Thymus (tissue), 11 donors: ENCODE data around the gene GINS2. TPM values are rescaled to one million over a fixed set of nuclear protein-coding genes. Genes with fewer than 3 reads are reported as not detected.

Experiments used
- DNase-seq, 9 donors: peaks; one replicate each; pipeline ENCODE4 v3.0.0-alpha.2; 2013; ENCODE audit warnings: low spot score in 9 of 9, low read depth in 6 of 9, missing footprints in 1 of 9
- H3K27ac ChIP-seq, 2 donors: one replicate each; pipeline ENCODE4 v1.5.1; 2013; ENCODE audit warnings: control low read depth in 1 of 2, low read depth in 1 of 2, low read length in 1 of 2, mild to moderate bottlenecking in 1 of 2, moderate library complexity in 1 of 2
- H3K27me3 ChIP-seq, 2 donors: one replicate each; pipeline ENCODE4 v1.5.1; 2013; ENCODE audit warnings: low read length in 1 of 2; ENCODE audit not compliant: control insufficient read depth in 2 of 2, insufficient read depth in 1 of 2
- H3K36me3 ChIP-seq, 2 donors: one replicate each; pipeline ENCODE4 v1.5.1; 2013; ENCODE audit warnings: low read length in 1 of 2, mild to moderate bottlenecking in 1 of 2, moderate library complexity in 1 of 2; ENCODE audit not compliant: control insufficient read depth in 2 of 2, insufficient read depth in 2 of 2
- H3K4me1 ChIP-seq, 2 donors: one replicate each; pipeline ENCODE4 v1.5.1; 2013; ENCODE audit warnings: low read length in 2 of 2; ENCODE audit not compliant: control insufficient read depth in 2 of 2, insufficient read depth in 2 of 2
- H3K4me3 ChIP-seq, 2 donors: one replicate each; pipeline ENCODE4 v1.5.1; 2013; ENCODE audit warnings: low read length in 2 of 2, control low read depth in 1 of 2, mild to moderate bottlenecking in 1 of 2
- H3K9me3 ChIP-seq, 2 donors: one replicate each; pipeline ENCODE4 v1.5.1; 2013; ENCODE audit warnings: low read length in 1 of 2, mild to moderate bottlenecking in 1 of 2; ENCODE audit not compliant: control insufficient read depth in 2 of 2, insufficient read depth in 1 of 2
- WGBS: extraction: QIAGEN DNeasy Blood & Tissue Kit; methylation state at CpG from one replicate; pipeline ENCODE4 v1.1.7; 2013; 5-methylcytosine and 5-hydroxymethylcytosine counted together
- polyA plus RNA-seq: library from polyadenylated mRNA; stranded (reverse); fragments of 200-250 nt; gene quantifications from one replicate; pipeline ENCODE4 v1.2.3, GENCODE V29; 2013
- total RNA-seq: library from RNA; stranded (reverse); fragments of 120-200 nt; gene quantifications from one replicate; pipeline ENCODE4 v1.2.4, GENCODE V29; 2013
- donor health status: healthy.

GINS2 gene
- total and polyA plus RNA-seq, 2 donors, result 1.4 to 23.2 TPM

- peaks cover 2 to 4% of the 10 kb centered on the region in 2 donors for H3K9me3 ChIP-seq
- no peak for DNase-seq
- no peaks in the 10 kb centered on the region for H3K36me3 ChIP-seq
- 98% methylated on average over 6 of the region's 6 CpGs for WGBS
- H3K27me3 ChIP-seq, result peaks cover 4 to 40% of the 10 kb centered on the region in 2 donors
- H3K4me3 ChIP-seq, result no peak overlapping the region
- peaks cover 0 to 19% of the 10 kb centered on the region in 2 donors for H3K4me1 ChIP-seq
- H3K27ac ChIP-seq, result no peak overlapping the region
Measured at GRCh38 chr16:85711982-85712587, 23.3 kb upstream of the GINS2 start.

- Histone ChIP-seq H3K27ac (no peak overlapping the region), H3K4me3 (no peak overlapping the region), H3K9me3 (peaks cover 0 to 4% of the 10 kb centered on the region in 2 donors), H3K27me3 (peaks cover 0 to 26% of the 10 kb centered on the region in 2 donors), H3K4me1 (peaks cover 0 to 8% of the 10 kb centered on the region in 2 donors), H3K36me3 (no peaks in the 10 kb centered on the region)
- 96% methylated on average over 9 of the region's 9 CpGs for WGBS
- DNase-seq, result no peak
Measured at GRCh38 chr16:85710732-85711131, 22.0 kb upstream of the GINS2 start.

- WGBS, result 96% methylated on average over 53 of the region's 53 CpGs
- H3K9me3 ChIP-seq, result peaks cover 0 to 4% of the 10 kb centered on the region in 2 donors
- H3K4me1 ChIP-seq, result peaks cover 0 to under 1% of the 10 kb centered on the region in 2 donors
- H3K27me3 ChIP-seq, result peaks cover 0 to 19% of the 10 kb centered on the region in 2 donors
- no peak overlapping the region for H3K4me3 ChIP-seq
- DNase-seq, result no peak
- no peaks in the 10 kb centered on the region for H3K36me3 ChIP-seq
- H3K27ac ChIP-seq, result no peak overlapping the region
Measured at GRCh38 chr16:85709766-85710585, 21.2 kb upstream of the GINS2 start.

- H3K27ac ChIP-seq, result no peak overlapping the region
- peaks cover 0 to 4% of the 10 kb centered on the region in 2 donors for H3K9me3 ChIP-seq
- H3K27me3 ChIP-seq, result peaks cover 0 to 16% of the 10 kb centered on the region in 2 donors
- DNase-seq, result no peak
- no peaks in the 10 kb centered on the region for H3K36me3 ChIP-seq
- 98% methylated on average over 6 of the region's 6 CpGs for WGBS
- no peak overlapping the region for H3K4me3 ChIP-seq
- H3K4me1 ChIP-seq, result no peaks in the 10 kb centered on the region
Measured at GRCh38 chr16:85708338-85708737, 19.6 kb upstream of the GINS2 start.

GRCh38 chr16:85707528-85708095 is 18.9 kb upstream of the GINS2 start:
- Histone ChIP-seq H3K4me1 (no peaks in the 10 kb centered on the region), H3K36me3 (no peaks in the 10 kb centered on the region), H3K4me3 (no peak overlapping the region), H3K27ac (no peak overlapping the region), H3K27me3 (peaks cover 0 to 13% of the 10 kb centered on the region in 2 donors), H3K9me3 (peaks cover 0 to 4% of the 10 kb centered on the region in 2 donors)
- WGBS, result 94% methylated on average over 16 of the region's 16 CpGs
- no peak for DNase-seq

- H3K27me3 ChIP-seq, result peaks cover 0 to 14% of the 10 kb centered on the region in 2 donors
- no peaks in the 10 kb centered on the region for H3K36me3 ChIP-seq
- 97% methylated on average over 11 of the region's 11 CpGs for WGBS
- no peaks in the 10 kb centered on the region for H3K4me1 ChIP-seq
- no peak for DNase-seq
- H3K27ac ChIP-seq, result no peak overlapping the region
- H3K9me3 ChIP-seq, result no peaks in the 10 kb centered on the region
- H3K4me3 ChIP-seq, result no peak overlapping the region
Measured at GRCh38 chr16:85706449-85707034, 17.8 kb upstream of the GINS2 start.

GRCh38 chr16:85704900-85705846 is 16.4 kb upstream of the GINS2 start:
- Histone ChIP-seq H3K36me3 (no peaks in the 10 kb centered on the region), H3K27me3 (peaks cover 0 to 12% of the 10 kb centered on the region in 2 donors), H3K9me3 (no peaks in the 10 kb centered on the region), H3K27ac (no peak overlapping the region), H3K4me3 (no peak overlapping the region), H3K4me1 (no peaks in the 10 kb centered on the region)
- WGBS, result 96% methylated on average over 20 of the region's 20 CpGs
- no peak for DNase-seq

- H3K36me3 ChIP-seq, result no peaks in the 10 kb centered on the region
- H3K27ac ChIP-seq, result no peak overlapping the region
- H3K27me3 ChIP-seq, result peaks cover 0 to 8% of the 10 kb centered on the region in 2 donors
- DNase-seq, result no peak
- no peaks in the 10 kb centered on the region for H3K9me3 ChIP-seq
- no peak overlapping the region for H3K4me3 ChIP-seq
- WGBS, result 95% methylated on average over 11 of the region's 11 CpGs
- no peaks in the 10 kb centered on the region for H3K4me1 ChIP-seq
Measured at GRCh38 chr16:85704011-85704410, 15.3 kb upstream of the GINS2 start.
